Measurements from ENCODE around the gene ACTR3. TPM values are rescaled to one million over a fixed set of nuclear protein-coding genes. Genes with fewer than 3 reads are reported as not detected.

ACTR3 gene
- total and polyA plus RNA-seq, 4 donors: 34.4 to 99.6 (median 51.8) TPM

DNA sequence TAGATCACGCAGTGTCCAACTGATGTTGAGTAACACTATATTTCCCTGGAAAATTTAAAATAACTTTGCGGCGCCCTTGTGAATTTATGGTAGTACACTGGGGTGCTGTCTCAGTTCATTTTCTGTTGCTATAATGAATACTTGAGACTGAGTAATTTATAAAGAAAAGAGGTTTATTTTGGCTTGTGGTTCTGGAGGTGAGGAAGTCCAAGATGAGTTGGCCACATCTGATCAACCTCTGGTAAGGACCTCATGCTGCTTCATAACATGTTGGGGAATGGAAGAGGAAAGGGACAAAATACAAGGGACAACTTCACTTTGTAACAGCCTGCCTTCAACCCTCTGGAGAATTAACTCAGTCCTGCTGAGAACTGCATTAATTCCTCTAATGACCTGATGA lies 36.4 kb downstream of the ACTR3 start:
- WGBS: 96% methylated on average over 3 of the region's 3 CpGs
- Histone ChIP-seq H3K27me3 (ENCODE audit: control insufficient read depth in 4 of 4, insufficient read depth in 4 of 4, low read length in 3 of 4) (no peaks in the 10 kb centered on the region), H3K9ac (ENCODE audit: low read depth in 1 of 2, low read length in 2 of 2) (no peak overlapping the region), H3K27ac (ENCODE audit: low read depth in 1 of 2, low read length in 2 of 2) (no peak overlapping the region), H3K9me3 (ENCODE audit: control insufficient read depth in 4 of 4, low read length in 3 of 4) (no peaks in the 10 kb centered on the region), H3K4me3 (ENCODE audit: low read depth in 1 of 3, low read length in 3 of 3) (no peak overlapping the region), H3K4me1 (ENCODE audit: control insufficient read depth in 4 of 4, insufficient read depth in 4 of 4, low read length in 3 of 4) (no peaks in the 10 kb centered on the region), H3K36me3 (ENCODE audit: control insufficient read depth in 4 of 4, insufficient read depth in 3 of 4, low read depth in 1 of 4, low read length in 3 of 4) (peaks cover 0 to 19% (median 10%) of the 10 kb centered on the region in 4 donors)
- no peak for DNase-seq (ENCODE audit: low spot score)
- no peak for TF ChIP-seq NR2F2 (IDR thresholded peaks at IDR 0.05)
- TF ChIP-seq GABPA (IDR thresholded peaks at IDR 0.05 in 1 of 2, conservative IDR thresholded peaks at IDR 0.05 in 1 of 2): no peak
- no peak for TF ChIP-seq ZBTB33 (IDR thresholded peaks at IDR 0.05)
- TF ChIP-seq HNF4G (IDR thresholded peaks at IDR 0.05): no peak
- TF ChIP-seq RAD21 (IDR thresholded peaks at IDR 0.05): no peak
- no peak for TF ChIP-seq YY1 (IDR thresholded peaks at IDR 0.05)
- TF ChIP-seq, protein P1, sequence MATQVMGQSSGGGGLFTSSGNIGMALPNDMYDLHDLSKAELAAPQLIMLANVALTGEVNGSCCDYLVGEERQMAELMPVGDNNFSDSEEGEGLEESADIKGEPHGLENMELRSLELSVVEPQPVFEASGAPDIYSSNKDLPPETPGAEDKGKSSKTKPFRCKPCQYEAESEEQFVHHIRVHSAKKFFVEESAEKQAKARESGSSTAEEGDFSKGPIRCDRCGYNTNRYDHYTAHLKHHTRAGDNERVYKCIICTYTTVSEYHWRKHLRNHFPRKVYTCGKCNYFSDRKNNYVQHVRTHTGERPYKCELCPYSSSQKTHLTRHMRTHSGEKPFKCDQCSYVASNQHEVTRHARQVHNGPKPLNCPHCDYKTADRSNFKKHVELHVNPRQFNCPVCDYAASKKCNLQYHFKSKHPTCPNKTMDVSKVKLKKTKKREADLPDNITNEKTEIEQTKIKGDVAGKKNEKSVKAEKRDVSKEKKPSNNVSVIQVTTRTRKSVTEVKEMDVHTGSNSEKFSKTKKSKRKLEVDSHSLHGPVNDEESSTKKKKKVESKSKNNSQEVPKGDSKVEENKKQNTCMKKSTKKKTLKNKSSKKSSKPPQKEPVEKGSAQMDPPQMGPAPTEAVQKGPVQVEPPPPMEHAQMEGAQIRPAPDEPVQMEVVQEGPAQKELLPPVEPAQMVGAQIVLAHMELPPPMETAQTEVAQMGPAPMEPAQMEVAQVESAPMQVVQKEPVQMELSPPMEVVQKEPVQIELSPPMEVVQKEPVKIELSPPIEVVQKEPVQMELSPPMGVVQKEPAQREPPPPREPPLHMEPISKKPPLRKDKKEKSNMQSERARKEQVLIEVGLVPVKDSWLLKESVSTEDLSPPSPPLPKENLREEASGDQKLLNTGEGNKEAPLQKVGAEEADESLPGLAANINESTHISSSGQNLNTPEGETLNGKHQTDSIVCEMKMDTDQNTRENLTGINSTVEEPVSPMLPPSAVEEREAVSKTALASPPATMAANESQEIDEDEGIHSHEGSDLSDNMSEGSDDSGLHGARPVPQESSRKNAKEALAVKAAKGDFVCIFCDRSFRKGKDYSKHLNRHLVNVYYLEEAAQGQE (IDR thresholded peaks at IDR 0.05): no peak
- TF ChIP-seq HNF4A (conservative IDR thresholded peaks at IDR 0.05): no peak
- no peak for TF ChIP-seq SP1 (IDR thresholded peaks at IDR 0.05)
- no peak for TF ChIP-seq EGR1 (IDR thresholded peaks at IDR 0.05; ENCODE audit: low read depth in 2 of 2)
- TF ChIP-seq, protein P2, sequence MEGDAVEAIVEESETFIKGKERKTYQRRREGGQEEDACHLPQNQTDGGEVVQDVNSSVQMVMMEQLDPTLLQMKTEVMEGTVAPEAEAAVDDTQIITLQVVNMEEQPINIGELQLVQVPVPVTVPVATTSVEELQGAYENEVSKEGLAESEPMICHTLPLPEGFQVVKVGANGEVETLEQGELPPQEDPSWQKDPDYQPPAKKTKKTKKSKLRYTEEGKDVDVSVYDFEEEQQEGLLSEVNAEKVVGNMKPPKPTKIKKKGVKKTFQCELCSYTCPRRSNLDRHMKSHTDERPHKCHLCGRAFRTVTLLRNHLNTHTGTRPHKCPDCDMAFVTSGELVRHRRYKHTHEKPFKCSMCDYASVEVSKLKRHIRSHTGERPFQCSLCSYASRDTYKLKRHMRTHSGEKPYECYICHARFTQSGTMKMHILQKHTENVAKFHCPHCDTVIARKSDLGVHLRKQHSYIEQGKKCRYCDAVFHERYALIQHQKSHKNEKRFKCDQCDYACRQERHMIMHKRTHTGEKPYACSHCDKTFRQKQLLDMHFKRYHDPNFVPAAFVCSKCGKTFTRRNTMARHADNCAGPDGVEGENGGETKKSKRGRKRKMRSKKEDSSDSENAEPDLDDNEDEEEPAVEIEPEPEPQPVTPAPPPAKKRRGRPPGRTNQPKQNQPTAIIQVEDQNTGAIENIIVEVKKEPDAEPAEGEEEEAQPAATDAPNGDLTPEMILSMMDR (IDR thresholded peaks at IDR 0.05; ENCODE audit: low read depth, low read length, missing input control): no peak

DNA sequence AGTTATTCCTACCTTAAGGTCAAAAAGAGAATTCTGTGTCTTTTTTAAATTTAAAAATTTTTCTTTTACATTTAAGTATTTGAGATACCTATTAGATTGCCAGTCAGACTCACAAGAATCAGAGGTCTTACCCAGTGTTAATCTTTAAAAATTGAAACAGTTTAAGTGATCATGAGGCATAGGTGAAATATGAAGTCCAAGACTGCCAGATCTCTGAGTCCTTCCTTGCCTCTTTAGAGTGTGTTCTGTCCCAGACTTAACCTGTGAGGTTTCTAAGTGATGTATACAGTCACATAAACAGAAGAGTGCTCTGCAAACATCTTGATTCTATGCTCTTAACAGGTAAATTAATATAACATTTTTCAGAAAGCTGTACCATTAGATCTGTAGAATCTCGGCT lies 40.6 kb downstream of the ACTR3 start:
- DNase-seq (ENCODE audit: low spot score): no peak
- H3K9me3 ChIP-seq (ENCODE audit: control insufficient read depth in 4 of 4, low read length in 3 of 4): no peaks in the 10 kb centered on the region
- peaks cover 0 to 31% (median 20%) of the 10 kb centered on the region in 4 donors for H3K36me3 ChIP-seq (ENCODE audit: control insufficient read depth in 4 of 4, insufficient read depth in 3 of 4, low read depth in 1 of 4, low read length in 3 of 4)
- no peak for TF ChIP-seq ZBTB33 (IDR thresholded peaks at IDR 0.05)
- TF ChIP-seq FOXA2 (IDR thresholded peaks at IDR 0.05): no peak
- TF ChIP-seq, protein P1 (IDR thresholded peaks at IDR 0.05): no peak
- TF ChIP-seq RXRA (IDR thresholded peaks at IDR 0.05): no peak
- TF ChIP-seq FOXA1 (IDR thresholded peaks at IDR 0.05): no peak
- TF ChIP-seq TAF1 (conservative IDR thresholded peaks at IDR 0.05): no peak
- no peak for TF ChIP-seq RAD21 (IDR thresholded peaks at IDR 0.05)
- TF ChIP-seq NR2F2 (IDR thresholded peaks at IDR 0.05): no peak
- TF ChIP-seq GABPA (IDR thresholded peaks at IDR 0.05 in 1 of 2, conservative IDR thresholded peaks at IDR 0.05 in 1 of 2): no peak
- H3K27me3 ChIP-seq (ENCODE audit: control insufficient read depth in 4 of 4, insufficient read depth in 4 of 4, low read length in 3 of 4): no peaks in the 10 kb centered on the region
- H3K27ac ChIP-seq (ENCODE audit: low read depth in 1 of 2, low read length in 2 of 2): no peak overlapping the region
- 95% methylated on average over 1 of the region's 1 CpG for WGBS
- H3K4me3 ChIP-seq (ENCODE audit: low read depth in 1 of 3, low read length in 3 of 3): no peak overlapping the region
- H3K4me1 ChIP-seq (ENCODE audit: control insufficient read depth in 4 of 4, insufficient read depth in 4 of 4, low read length in 3 of 4): no peaks in the 10 kb centered on the region
- H3K9ac ChIP-seq (ENCODE audit: low read depth in 1 of 2, low read length in 2 of 2): no peak overlapping the region

Data from liver (tissue), 9 donors.